Left hindlimb (tissue), 1 donor: Measurements from ENCODE around the gene FBXO38.

Source experiments
- DNase-seq: peaks from one replicate; pipeline ENCODE4 v3.0.0-alpha.2; 2018

FBXO38 gene

GRCh38 chr5:148387325-148387724 is 3.6 kb downstream of the FBXO38 start:
- DNase-seq: no peak

- DNase-seq: no peak
Measured at GRCh38 chr5:148388696-148389095, 4.9 kb downstream of the FBXO38 start.

DNA sequence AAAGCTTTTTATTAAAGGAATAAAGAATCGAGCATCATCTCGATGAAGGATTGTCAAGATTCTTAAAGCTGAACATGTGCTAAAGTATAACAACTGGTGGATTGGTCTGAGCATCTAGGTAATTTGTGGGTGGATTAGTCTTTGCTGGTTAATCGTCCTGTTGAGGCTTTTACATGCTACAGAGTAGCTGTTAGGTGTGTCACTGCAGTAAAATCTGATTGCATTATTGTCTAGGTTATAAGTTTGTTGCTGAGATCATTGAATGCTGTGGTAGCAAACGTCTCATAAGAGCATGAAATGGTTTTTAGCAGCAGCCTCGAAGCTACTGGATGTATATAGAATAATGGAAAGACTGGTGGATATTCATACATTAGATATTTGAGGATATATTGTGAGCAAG is 7.2 kb downstream of the FBXO38 start:
- DNase-seq: no peak

DNA sequence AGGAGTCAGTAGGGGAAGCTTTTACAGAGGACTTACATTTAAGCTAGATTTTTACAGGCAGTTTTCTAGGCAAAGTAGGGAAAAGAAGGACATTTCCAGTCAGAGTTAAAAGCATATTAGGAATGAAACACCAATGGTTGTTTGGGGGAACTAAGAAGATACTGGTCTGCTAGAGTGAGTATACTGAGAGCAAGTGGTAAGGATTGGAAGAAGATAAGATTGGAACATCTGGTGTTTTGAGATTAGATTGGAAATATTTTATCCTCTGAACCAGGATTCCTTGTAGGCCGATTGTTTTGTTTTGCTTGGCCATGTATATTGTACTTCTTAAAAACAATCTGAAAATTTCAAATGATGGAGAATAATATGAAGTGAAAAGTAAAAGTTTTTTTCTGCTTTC is 7.7 kb downstream of the FBXO38 start:
- DNase-seq: no peak

DNA sequence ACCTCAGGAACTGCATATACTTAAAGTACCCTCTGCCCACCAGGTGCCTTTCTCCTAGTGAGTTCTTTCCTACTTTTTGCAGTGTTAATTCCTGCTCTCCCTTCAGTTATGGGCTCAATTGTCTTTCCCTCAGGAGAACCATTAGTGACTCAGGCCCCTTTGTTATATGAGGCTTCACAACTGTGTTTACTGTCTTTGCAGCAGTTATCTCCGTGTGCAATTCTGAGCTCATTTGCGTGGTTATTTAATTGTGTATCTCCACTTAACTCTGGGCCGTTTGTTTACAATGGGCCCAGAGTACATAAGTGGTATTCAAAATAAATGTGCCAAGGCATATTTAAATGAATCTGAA is 9.6 kb downstream of the FBXO38 start:
- DNase-seq: no peak

DNA sequence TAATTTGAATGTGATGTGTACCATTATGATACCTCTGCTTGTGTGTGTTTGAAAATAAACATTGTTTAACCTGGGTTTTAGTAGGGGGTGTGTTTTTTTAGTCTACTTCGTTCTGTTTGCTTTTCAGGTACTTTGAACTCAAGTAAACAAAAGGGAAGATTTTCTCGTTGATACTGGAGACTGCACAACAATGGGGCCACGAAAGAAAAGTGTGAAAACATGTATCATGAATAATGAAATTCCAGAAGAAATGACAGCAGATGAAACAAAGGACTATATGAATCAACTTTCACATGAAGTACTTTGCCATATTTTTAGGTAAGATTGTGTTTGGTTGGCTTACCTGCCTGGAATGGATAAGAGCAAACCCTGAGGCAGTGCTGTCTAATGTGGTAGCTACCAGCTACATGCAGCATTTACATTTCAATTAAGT is 10.8 kb downstream of the FBXO38 start:
- DNase-seq: no peak

- DNase-seq: no peak
Measured at GRCh38 chr5:148395031-148395430, 11.3 kb downstream of the FBXO38 start.

DNA sequence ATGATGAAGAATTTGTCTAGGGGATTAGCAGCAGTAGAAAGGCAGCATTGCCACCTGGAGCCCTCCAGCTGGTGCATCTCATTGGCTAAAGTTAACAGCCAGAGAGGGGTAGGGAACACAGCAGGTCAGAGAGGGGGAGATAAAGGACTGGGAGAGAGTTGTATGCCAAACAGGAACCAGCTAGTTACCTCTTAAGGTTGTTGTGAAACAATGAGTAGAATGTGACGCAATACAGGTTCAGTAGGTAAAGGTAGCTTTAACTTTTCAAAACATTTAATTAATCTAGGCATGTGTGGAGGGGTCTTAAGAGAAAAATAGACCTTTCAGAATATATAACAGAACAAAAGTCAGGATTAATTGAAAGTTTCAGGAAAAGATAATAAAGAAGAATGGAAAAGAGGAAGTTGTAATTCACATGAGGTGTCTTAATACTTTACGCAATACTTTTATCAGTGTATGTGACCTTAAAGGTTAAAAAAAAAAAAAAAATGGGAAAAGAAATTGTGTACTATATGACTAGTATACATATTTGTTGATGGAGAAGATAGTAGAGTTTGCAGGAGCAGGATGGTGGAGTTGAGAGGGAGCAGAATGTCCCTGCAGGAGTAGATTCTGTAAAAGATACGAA is 14.3 kb downstream of the FBXO38 start:
- no peak for DNase-seq

DNA sequence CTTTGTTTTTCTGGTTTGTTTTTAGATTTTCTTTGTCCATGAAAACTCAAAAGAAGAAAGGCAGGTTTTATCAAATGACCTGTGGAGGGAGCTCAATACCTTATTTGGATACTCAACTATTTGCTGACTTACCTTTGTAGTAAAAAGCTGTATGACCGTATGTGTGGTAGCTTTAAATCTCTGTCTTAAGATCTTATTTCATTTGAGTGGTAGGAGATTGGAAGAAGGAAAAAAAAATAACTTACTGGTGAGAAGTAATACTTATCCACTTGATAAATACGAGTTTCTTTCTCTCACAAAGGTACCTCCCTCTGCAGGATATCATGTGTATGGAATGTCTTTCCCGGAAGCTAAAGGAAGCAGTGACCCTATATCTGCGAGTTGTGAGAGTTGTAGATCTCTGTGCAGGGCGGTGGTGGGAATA is 15.0 kb downstream of the FBXO38 start:
- DNase-seq: no peak

- DNase-seq: no peak
Measured at GRCh38 chr5:148401604-148402003, 17.8 kb downstream of the FBXO38 start.

- no peak for DNase-seq
Measured at GRCh38 chr5:148403344-148403743, 19.6 kb downstream of the FBXO38 start.

GRCh38 chr5:148406406-148406805 is 22.6 kb downstream of the FBXO38 start:
- no peak for DNase-seq

DNA sequence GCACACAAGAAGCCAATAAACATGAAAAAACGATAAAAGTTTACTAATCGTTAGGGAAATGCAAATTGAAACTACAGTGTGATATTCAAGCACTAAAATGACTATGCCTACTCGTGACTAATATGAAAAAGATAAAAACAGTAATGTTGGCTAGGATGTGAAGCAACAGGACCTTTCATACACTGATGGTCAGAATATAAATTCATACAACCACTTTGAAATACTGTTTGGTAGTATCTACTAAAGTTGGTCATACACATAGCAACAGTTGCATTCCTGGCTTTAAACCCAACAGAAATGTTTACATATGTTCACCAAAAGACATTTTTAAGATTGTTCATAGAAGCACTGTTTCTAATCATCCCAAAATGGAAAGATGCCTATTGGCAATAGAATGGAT is 24.3 kb downstream of the FBXO38 start:
- no peak for DNase-seq

DNA sequence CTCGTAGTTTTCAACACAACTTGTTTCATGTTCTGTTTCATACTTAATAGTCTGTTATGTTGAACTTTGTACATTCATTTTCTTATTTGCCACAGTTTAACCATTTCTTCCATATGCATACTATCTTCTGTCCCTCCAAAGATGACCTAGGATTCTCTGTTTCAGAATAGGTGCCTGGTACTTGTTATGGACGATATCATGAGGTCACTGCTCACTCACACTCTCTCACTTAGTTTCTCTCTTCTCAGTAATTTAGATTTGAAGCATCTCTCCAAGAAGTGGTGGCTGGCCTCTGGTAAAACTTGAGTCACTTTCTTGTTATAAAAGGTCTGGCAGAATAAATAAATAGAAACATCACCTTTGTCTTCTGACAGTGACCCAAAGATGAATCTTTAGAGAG is 28.4 kb downstream of the FBXO38 start:
- no peak for DNase-seq

GRCh38 chr5:148414833-148415232 is 31.1 kb downstream of the FBXO38 start:
- no peak for DNase-seq

GRCh38 chr5:148416416-148416815 is 32.7 kb downstream of the FBXO38 start:
- no peak for DNase-seq

GRCh38 chr5:148416921-148417320 is 33.2 kb downstream of the FBXO38 start:
- no peak for DNase-seq

- DNase-seq: no peak
Measured at GRCh38 chr5:148418511-148418910, 34.8 kb downstream of the FBXO38 start.

DNA sequence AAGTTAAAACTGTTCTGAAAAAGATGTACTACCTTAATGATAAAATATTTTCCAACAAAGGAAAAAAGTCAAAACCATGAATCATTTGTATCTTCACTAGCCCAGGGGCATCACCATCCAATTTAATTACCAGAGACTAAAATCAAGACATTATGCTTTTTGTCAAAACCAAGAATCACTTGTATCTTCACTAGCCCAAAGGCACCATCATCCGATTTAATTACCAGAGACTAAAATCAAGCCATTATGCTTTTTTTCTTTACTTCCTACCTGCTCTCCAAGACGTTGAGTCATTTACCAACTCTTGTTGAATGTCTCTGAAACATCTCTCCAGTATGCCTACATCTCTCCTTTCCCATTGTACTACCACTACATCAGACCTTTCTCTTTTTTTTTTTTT is 37.9 kb downstream of the FBXO38 start:
- no peak for DNase-seq

DNA sequence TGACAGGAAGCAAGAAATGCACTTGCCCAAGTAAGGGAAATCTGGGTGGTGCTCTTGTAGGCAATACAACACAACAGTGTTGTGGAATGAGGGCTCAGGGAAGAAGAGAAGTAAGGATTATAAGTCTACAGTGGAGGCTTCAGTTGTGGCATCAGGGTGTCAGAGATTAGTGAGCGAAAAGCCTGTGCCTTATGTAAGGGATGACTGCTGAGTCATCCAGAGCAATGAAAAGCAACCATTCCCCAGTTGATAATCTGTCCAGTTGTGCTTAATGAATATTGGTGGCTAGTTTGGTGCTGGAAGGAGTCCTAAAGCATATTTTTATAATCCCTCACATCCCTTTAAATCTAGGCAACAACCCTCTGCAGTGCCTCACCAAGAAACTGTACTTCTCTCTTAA is 42.0 kb downstream of the FBXO38 start:
- no peak for DNase-seq

DNA sequence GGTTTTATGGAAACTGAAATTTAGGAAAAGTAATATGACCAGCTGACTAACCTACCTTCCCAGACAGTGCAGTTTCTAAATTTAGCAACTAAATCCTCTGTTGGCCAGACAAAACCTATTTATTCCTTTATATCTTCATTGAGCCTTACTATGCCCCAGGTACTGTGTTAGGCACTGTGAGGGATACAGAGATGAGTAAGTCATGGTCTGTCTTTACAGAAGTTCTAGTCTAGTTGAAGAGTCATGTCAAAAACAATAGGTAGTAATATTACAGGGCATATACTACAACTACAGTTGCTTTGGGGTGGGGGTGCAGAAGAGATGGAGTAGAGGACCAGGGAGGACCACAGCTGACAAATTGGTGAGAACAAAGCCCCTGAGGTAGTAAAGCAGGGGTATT is 42.8 kb downstream of the FBXO38 start:
- DNase-seq: no peak

DNA sequence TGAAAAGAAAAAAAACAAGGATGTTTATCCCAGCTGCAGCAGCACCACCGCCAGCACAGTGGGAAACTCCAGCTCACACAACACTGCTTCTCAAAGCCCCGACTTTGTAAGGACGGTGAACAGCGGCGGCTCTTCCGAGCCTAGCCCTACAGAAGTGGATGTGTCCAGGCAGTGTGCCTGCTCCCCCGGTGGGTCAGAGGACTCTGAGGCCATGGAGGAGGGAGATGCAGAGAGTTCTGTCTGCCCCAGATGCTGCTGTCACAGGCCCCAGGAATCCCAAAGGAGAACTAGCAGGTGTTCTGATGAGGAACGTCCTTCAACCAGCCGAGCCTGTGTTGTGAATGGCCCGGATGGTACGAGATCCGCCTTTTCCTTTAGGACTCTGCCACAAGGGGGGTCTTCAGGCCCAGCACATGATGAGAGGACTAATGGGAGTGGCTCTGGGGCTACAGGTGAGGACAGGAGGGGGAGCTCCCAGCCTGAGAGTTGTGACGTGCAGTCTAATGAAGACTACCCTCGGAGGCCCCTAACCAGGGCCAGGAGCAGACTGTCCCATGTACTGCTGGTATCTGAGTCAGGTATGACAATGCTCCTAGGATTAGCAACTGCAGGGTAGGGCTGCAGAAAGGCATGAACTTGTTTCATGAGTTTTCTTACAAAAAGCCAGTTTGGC is 43.7 kb downstream of the FBXO38 start:
- no peak for DNase-seq

GRCh38 chr5:148428848-148429247 is 45.1 kb downstream of the FBXO38 start:
- no peak for DNase-seq

- DNase-seq: no peak
Measured at GRCh38 chr5:148433826-148434225, 50.1 kb downstream of the FBXO38 start.

DNA sequence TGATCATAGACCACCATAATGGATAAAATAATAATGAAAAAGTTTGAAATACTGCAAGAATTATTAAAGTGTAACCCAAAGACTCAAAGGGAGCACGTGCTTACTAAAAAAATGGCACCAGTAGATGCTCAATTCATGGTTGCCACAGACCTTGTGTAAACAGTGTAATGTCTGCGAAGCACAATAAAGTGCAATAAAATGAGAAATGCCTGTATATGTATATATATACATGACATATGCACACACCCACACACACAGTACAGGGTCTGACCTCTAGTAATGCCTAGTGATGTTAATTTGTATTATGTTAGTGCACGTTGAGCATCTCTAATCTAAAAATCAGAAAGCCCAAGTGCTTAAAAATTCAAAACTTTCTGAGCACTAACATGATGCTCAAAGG is 52.3 kb downstream of the FBXO38 start:
- DNase-seq: no peak
